ENCODE measurements around the gene HOXB3. TPM values are rescaled to one million over a fixed set of nuclear protein-coding genes. Genes with fewer than 3 reads are reported as not detected.

Gene HOXB3
- total and polyA plus RNA-seq, 2 of the 13 experiments (the other 11 are each of a cell fraction or from before 2014, with no cell fraction given) = not detected

GRCh38 chr17:48527547-48527932 lies 62.5 kb downstream of the HOXB3 start:
- POLR2A ChIA-PET = no interaction called here
- no TSS peak for BruUV-seq (replicated peaks)
- FAIRE-seq = no peak

GRCh38 chr17:48526608-48527546 lies 63.2 kb downstream of the HOXB3 start:
- no peak for FAIRE-seq
- Histone ChIP-seq H3K4me3 (replicated peaks in 1 of 3; ENCODE audit: insufficient read depth in 1 of 3, low read depth in 2 of 3, low read length in 3 of 3) (no peak overlapping the region), H3K27ac (ENCODE audit: extremely low read length, insufficient read depth, low read length) (no peak overlapping the region), H3K9ac (ENCODE audit: insufficient read depth, low read depth, low read length) (no peak overlapping the region), H3K4me1 (ENCODE audit: insufficient read depth, low read length) (no peaks in the 10 kb centered on the region), H3K9me3 (ENCODE audit: low read length) (no peaks in the 10 kb centered on the region), H3K36me3 (replicated peaks in 1 of 2; ENCODE audit: control insufficient read depth in 1 of 2, insufficient read depth in 2 of 2, low read length in 2 of 2) (no peaks in the 10 kb centered on the region), H3K4me2 (ENCODE audit: low read depth, low read length) (no peak overlapping the region), H3K79me2 (ENCODE audit: insufficient read depth, low read length) (no peaks in the 10 kb centered on the region), H3K27me3 (ENCODE audit: control insufficient read depth in 1 of 2, insufficient read depth in 2 of 2, low read length in 2 of 2) (peaks cover 6 to 71% of the 10 kb centered on the region in 2 experiments), H2AFZ (ENCODE audit: low read length) (no peak overlapping the region), H4K20me1 (ENCODE audit: insufficient read depth, low read length) (no peaks in the 10 kb centered on the region)
- CTCF ChIA-PET (ENCODE audit: low intra/inter-chr PET ratio, low total read pairs) = no interaction called here
- WGBS (ENCODE audit: low lambda C conversion rate) = 32% methylated on average over 24 of the region's 59 CpGs
- POLR2A ChIA-PET = no interaction called here
- intact Hi-C loops (cut with micrococcal nuclease; ENCODE audit: unreplicated experiment) (no loop called here), in situ Hi-C loops (cut with HindIII; ENCODE audit: extremely low pct_ligation_motif_present, low pct_unique_long_range_greater_than_20kb) (no loop called here)
- TF ChIP-seq ZNF777 (CRISPR knock-in tag; IDR thresholded peaks at IDR 0.05) = peak; percentile 22; the same call in 1 of the 2 replicates
- peak; percentile 23 for TF ChIP-seq HNRNPK (IDR thresholded peaks at IDR 0.05; ENCODE audit: low read depth, low read length, poor library complexity, severe bottlenecking)
- no peak for TF ChIP-seq SP2 (CRISPR knock-in tag; IDR thresholded peaks at IDR 0.05)
- ATAC-seq = no peak
- no peak for DNase-seq (ENCODE audit: low spot score)
- no TSS peak for BruUV-seq (replicated peaks)

More at GRCh38 chr17:48527547-48527932, 62.5 kb downstream of the HOXB3 start:
- in situ Hi-C loops (cut with HindIII; ENCODE audit: extremely low pct_ligation_motif_present, low pct_unique_long_range_greater_than_20kb) = no loop called here
- Histone ChIP-seq H3K79me2 (ENCODE audit: insufficient read depth, low read length) (no peaks in the 10 kb centered on the region), H3K9ac (ENCODE audit: insufficient read depth, low read depth, low read length) (no peak overlapping the region), H3K27me3 (ENCODE audit: control insufficient read depth in 1 of 2, insufficient read depth in 2 of 2, low read length in 2 of 2) (peaks cover 6 to 72% of the 10 kb centered on the region in 2 experiments), H4K20me1 (ENCODE audit: insufficient read depth, low read length) (no peaks in the 10 kb centered on the region), H3K4me1 (ENCODE audit: insufficient read depth, low read length) (no peaks in the 10 kb centered on the region), H3K4me2 (ENCODE audit: low read depth, low read length) (no peak overlapping the region), H2AFZ (ENCODE audit: low read length) (no peak overlapping the region), H3K36me3 (replicated peaks in 1 of 2; ENCODE audit: control insufficient read depth in 1 of 2, insufficient read depth in 2 of 2, low read length in 2 of 2) (no peaks in the 10 kb centered on the region), H3K4me3 (replicated peaks in 1 of 3; ENCODE audit: insufficient read depth in 1 of 3, low read depth in 2 of 3, low read length in 3 of 3) (no peak overlapping the region), H3K9me3 (ENCODE audit: low read length) (no peaks in the 10 kb centered on the region), H3K27ac (ENCODE audit: extremely low read length, insufficient read depth, low read length) (no peak overlapping the region)
- intact Hi-C loops (cut with micrococcal nuclease; ENCODE audit: unreplicated experiment) = no loop called here
- DNase-seq (ENCODE audit: low spot score) (no peak), ATAC-seq (no peak)
- WGBS (ENCODE audit: low lambda C conversion rate) = 37% methylated on average over 13 of the region's 14 CpGs
- CTCF ChIA-PET (ENCODE audit: low intra/inter-chr PET ratio, low total read pairs) = no interaction called here
- 0 out of 2 replicates have a peak, but pooled peaks have one; percentile 16 for TF ChIP-seq EZH2 (conservative IDR thresholded peaks at IDR 0.05; ENCODE audit: low read depth, low read length)
- no peak for TF ChIP-seq TSC22D2 (CRISPR knock-in tag; IDR thresholded peaks at IDR 0.05; ENCODE audit: borderline replicate concordance)
